Mucosa of stomach (tissue), 1 donor: Measurements from ENCODE around the gene CT47C1.
"Not testable (repeated sequence)": the region's sequence is repeated elsewhere in the genome, so short reads cannot be mapped to it uniquely, and the experiment has no call there.

Experiments
- H3K27me3 ChIP-seq: one replicate; pipeline ENCODE4 v1.7.0; 2013; ENCODE audit warnings: mild to moderate bottlenecking, low read length; ENCODE audit not compliant: control insufficient read depth, insufficient read depth
- H3K36me3 ChIP-seq: one replicate; pipeline ENCODE4 v1.7.0; 2013; ENCODE audit warnings: low read length; ENCODE audit not compliant: control insufficient read depth, insufficient read depth
- H3K4me1 ChIP-seq: one replicate; pipeline ENCODE4 v1.7.0; 2013; ENCODE audit warnings: mild to moderate bottlenecking, low read length; ENCODE audit not compliant: control insufficient read depth, insufficient read depth
- H3K4me3 ChIP-seq: one replicate; pipeline ENCODE4 v1.7.0; 2013; ENCODE audit warnings: low read length
- H3K9ac ChIP-seq: one replicate; pipeline ENCODE4 v1.7.0; 2013; ENCODE audit warnings: mild to moderate bottlenecking, low read length, moderate library complexity
- H3K9me3 ChIP-seq: one replicate; pipeline ENCODE4 v1.7.0; 2013; ENCODE audit warnings: mild to moderate bottlenecking, low read length, moderate library complexity; ENCODE audit not compliant: control insufficient read depth
- donor health status: Pancreatic carcinoma.

Gene CT47C1

GRCh38 chrX:119072744-119073143 lies at the start of gene CT47C1:
TSS of gene CT47C1 (plus strand) at chrX:119072993. CDS start at chrX:119073226, 233 bp downstream.
- H3K36me3 ChIP-seq = no peaks in the 10 kb centered on the region
- no peaks in the 10 kb centered on the region for H3K27me3 ChIP-seq
- H3K9me3 ChIP-seq = no peaks in the 10 kb centered on the region
- no peak within 1 kb of the TSS for H3K4me3 ChIP-seq
- H3K4me1 ChIP-seq = no peaks in the 10 kb centered on the region
- no peak within 1 kb of the TSS for H3K9ac ChIP-seq

- H3K9me3 ChIP-seq = no peaks in the 10 kb centered on the region
- no peaks in the 10 kb centered on the region for H3K4me1 ChIP-seq
These were observed 46.9 kb upstream of the CT47C1 start for GRCh38 chrX:119025900-119026299.

GRCh38 chrX:119026344-119026743 lies 46.4 kb upstream of the CT47C1 start:
- H3K9me3 ChIP-seq, H3K9ac ChIP-seq, H3K4me1 ChIP-seq, H3K27me3 ChIP-seq, H3K4me3 ChIP-seq, H3K36me3 ChIP-seq: not testable (repeated sequence)

More at GRCh38 chrX:119025900-119026299, 46.9 kb upstream of the CT47C1 start:
- Histone ChIP-seq H3K27me3 (no peaks in the 10 kb centered on the region), H3K36me3 (no peaks in the 10 kb centered on the region), H3K9ac (no peak overlapping the region), H3K4me3 (no peak overlapping the region)

GRCh38 chrX:119027960-119028732 lies 44.6 kb upstream of the CT47C1 start:
- H3K27me3 ChIP-seq, H3K4me1 ChIP-seq, H3K36me3 ChIP-seq, H3K4me3 ChIP-seq, H3K9me3 ChIP-seq, H3K9ac ChIP-seq: not testable (repeated sequence)

GRCh38 chrX:119028733-119029330 lies 44.0 kb upstream of the CT47C1 start:
- no peaks in the 10 kb centered on the region for H3K4me1 ChIP-seq
- H3K9ac ChIP-seq = no peak overlapping the region
- no peaks in the 10 kb centered on the region for H3K9me3 ChIP-seq
- H3K4me3 ChIP-seq = no peak overlapping the region
- H3K27me3 ChIP-seq = no peaks in the 10 kb centered on the region
- no peaks in the 10 kb centered on the region for H3K36me3 ChIP-seq

GRCh38 chrX:119029656-119030055 lies 43.1 kb upstream of the CT47C1 start:
- H3K4me3 ChIP-seq, H3K36me3 ChIP-seq, H3K27me3 ChIP-seq, H3K9me3 ChIP-seq, H3K4me1 ChIP-seq, H3K9ac ChIP-seq: not testable (repeated sequence)

- Histone ChIP-seq H3K27me3 (no peaks in the 10 kb centered on the region), H3K9me3 (no peaks in the 10 kb centered on the region), H3K36me3 (no peaks in the 10 kb centered on the region), H3K4me1 (no peaks in the 10 kb centered on the region), H3K9ac (no peak overlapping the region), H3K4me3 (no peak overlapping the region)
These were observed 41.8 kb upstream of the CT47C1 start for GRCh38 chrX:119030990-119031389.

GRCh38 chrX:119036107-119037029 lies 36.4 kb upstream of the CT47C1 start:
- no peaks in the 10 kb centered on the region for H3K27me3 ChIP-seq
- H3K9me3 ChIP-seq = no peaks in the 10 kb centered on the region
- H3K36me3 ChIP-seq = no peaks in the 10 kb centered on the region

GRCh38 chrX:119040432-119040831 lies 32.4 kb upstream of the CT47C1 start:
- H3K27me3 ChIP-seq = no peaks in the 10 kb centered on the region
- H3K4me1 ChIP-seq = peaks cover 23% of the 10 kb centered on the region
- no peaks in the 10 kb centered on the region for H3K36me3 ChIP-seq
- H3K9me3 ChIP-seq = no peaks in the 10 kb centered on the region
- no peak overlapping the region for H3K9ac ChIP-seq
- H3K4me3 ChIP-seq = no peak overlapping the region

More at GRCh38 chrX:119036107-119037029, 36.4 kb upstream of the CT47C1 start:
- Histone ChIP-seq H3K9ac (no peak overlapping the region), H3K4me3 (no peak overlapping the region), H3K4me1 (peaks cover 11% of the 10 kb centered on the region)

GRCh38 chrX:119041175-119041574 lies 31.6 kb upstream of the CT47C1 start:
- Histone ChIP-seq H3K4me1 (peaks cover 23% of the 10 kb centered on the region), H3K27me3 (no peaks in the 10 kb centered on the region), H3K36me3 (no peaks in the 10 kb centered on the region), H3K9me3 (no peaks in the 10 kb centered on the region), H3K4me3 (no peak overlapping the region), H3K9ac (no peak overlapping the region)

GRCh38 chrX:119042040-119042439 lies 30.8 kb upstream of the CT47C1 start:
- Histone ChIP-seq H3K36me3 (no peaks in the 10 kb centered on the region), H3K4me3 (no peak overlapping the region), H3K9ac (no peak overlapping the region), H3K4me1 (peaks cover 23% of the 10 kb centered on the region), H3K27me3 (no peaks in the 10 kb centered on the region), H3K9me3 (no peaks in the 10 kb centered on the region)

- no peaks in the 10 kb centered on the region for H3K27me3 ChIP-seq
- no peak overlapping the region for H3K4me3 ChIP-seq
- no peaks in the 10 kb centered on the region for H3K9me3 ChIP-seq
- no peaks in the 10 kb centered on the region for H3K36me3 ChIP-seq
- no peak overlapping the region for H3K9ac ChIP-seq
- peaks cover 23% of the 10 kb centered on the region for H3K4me1 ChIP-seq
These were observed 29.8 kb upstream of the CT47C1 start for GRCh38 chrX:119042996-119043395.
